ENCODE data around the gene C20orf96.
"Not testable (repeated sequence)": the region's sequence is repeated elsewhere in the genome, so short reads cannot be mapped to it uniquely, and the experiment has no call there.

Gene C20orf96, protein sequence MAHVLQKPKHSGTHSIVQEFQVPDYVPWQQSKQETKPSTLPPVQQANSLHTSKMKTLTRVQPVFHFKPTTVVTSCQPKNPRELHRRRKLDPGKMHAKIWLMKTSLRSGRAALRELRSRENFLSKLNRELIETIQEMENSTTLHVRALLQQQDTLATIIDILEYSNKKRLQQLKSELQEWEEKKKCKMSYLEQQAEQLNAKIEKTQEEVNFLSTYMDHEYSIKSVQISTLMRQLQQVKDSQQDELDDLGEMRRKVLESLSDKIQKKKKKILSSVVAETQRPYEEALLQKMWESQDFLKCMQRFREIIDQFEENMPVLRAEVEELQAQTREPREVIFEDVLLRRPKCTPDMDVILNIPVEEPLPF

DNA sequence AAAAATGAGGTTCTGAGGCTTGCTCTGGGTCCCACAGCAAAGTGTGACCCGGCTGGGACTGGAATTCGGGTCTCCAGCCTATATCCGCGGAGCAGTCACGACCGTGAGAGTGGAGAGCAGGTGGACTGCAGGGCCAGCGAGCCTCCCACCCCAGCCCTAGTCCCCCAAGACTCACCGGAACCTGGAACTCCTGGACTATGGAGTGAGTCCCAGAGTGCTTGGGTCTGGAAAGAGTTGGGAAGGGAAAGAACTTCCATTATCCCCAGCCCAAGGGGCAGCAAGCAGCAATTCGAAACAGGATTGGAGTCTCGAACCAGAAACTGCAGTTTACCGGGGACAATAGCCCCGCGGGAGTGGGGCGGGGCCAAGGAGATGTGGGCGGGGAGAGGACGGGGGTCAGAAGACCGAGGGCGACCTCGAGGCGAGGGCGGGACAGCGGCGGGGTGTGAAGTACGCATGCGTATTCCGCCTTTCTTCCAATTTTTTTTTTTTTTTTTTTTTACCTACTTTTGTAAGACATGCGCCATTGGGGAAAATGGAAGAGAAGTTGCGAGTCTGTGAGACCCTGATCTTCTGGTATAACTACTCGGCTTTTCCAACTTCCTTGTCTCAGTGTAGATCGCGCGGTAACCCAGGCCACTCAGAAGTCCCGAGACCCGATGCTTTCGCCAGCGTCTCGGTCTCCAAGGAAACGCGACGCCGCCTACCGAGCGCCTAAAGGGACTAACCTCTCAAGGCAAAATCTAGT is at the start of gene C20orf96:
Gene C20orf96 (minus strand): TSS at position 667 of the 748 bp plus-strand sequence. CDS start 140 bp downstream, at position 527.
- DNase-seq (ENCODE audit: low spot score), result peak; percentile 87

- DNase-seq (ENCODE audit: low spot score), result not testable (repeated sequence)
Observed at GRCh38 chr20:336040-336439, 45.5 kb upstream of the C20orf96 start.

- DNase-seq (ENCODE audit: low spot score), result no peak
Observed at GRCh38 chr20:334578-334977, 44.0 kb upstream of the C20orf96 start.

GRCh38 chr20:330233-331149 is 39.9 kb upstream of the C20orf96 start:
- peak; percentile 68 for DNase-seq (ENCODE audit: low spot score)

DNA sequence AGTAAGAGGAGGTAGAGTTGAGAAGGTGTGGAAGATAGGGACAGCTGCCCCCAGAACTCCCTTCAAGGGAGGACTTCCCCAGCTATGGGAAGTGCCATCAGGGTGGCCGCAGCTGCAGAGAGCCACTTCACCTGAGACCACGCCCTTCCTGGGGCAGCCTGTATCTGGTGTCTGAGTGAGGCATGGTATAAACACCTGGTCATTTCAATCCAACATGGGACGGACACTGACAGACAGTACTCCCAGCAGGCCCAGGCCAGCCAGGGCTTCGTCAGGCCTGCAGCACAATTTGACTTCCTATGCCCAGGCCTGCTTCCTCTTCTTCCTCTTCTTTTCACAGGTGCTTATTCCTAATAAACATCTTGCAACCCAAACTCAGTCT is 39.3 kb upstream of the C20orf96 start:
- no peak for DNase-seq (ENCODE audit: low spot score)

- no peak for DNase-seq (ENCODE audit: low spot score)
Observed at GRCh38 chr20:328975-329695, 38.6 kb upstream of the C20orf96 start.

GRCh38 chr20:328027-328974 is 37.8 kb upstream of the C20orf96 start:
- no peak for DNase-seq (ENCODE audit: low spot score)

DNA sequence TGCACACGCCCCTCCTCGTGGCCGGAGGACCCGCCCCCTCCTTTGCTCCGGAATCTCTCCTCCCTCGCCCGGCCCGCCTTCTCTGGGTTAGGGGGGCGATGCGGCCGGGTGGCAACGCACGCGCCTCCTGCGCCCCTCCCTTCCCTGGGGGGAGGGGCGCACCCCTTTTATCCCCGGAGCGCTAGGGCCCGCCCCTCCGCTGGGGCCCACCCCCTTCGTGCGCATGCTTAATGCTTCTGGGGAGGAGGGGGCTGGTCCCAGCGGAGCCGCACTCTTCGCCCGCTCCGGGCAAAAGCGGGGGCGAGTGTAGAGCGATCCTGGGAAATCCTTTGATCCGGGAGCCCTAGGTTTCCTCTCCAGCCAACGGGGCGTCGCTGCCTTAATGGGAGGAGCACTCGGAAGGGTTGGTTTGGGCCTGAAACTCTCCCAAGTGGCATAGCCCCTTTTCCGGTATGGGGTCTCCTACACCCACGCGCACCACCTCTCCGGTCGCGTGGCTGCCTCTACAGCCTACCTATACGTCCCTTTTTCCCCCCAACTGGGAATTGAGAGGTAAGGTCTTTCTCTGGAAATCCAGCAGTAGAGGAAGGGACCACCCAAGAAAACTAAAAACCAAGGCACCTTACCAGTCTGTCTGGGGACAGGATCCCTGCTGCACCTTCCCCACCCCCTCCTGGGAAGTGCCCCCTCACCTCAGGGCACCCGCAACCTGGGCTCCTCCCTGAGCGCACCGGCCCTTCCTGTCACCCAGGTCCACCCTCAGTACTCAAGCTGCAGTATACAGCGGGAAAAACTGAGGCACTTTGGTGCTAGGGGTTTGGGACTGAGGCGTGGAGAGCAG is 36.9 kb upstream of the C20orf96 start:
- peak; percentile 75 for DNase-seq (ENCODE audit: low spot score)

DNA sequence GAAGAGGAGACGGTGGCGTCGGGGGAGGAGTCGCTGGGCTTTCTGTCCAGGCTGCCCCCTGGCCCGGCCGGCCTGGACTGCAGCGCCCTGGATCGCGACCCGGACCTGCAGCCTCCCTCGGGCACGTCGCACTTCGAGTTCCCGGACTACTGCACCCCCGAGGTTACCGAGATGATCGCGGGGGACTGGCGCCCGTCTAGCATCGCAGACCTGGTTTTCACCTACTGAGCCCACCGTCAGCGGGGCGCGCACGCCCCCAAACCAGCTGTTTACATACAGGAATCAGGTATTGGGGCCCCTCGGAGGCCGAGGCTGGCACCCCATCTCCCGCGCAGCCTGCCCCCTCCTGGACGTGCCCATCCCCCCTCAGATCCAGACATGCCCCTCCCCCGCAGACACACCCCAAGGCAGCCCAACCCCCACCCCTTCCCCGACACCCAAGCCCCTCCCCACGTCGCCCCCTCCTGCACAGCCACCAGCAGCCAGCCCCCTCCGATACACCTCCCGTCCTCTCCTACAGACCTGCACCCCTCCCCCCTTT is 36.2 kb upstream of the C20orf96 start:
- DNase-seq (ENCODE audit: low spot score), result peak; percentile 9

- peak; percentile 31 for DNase-seq (ENCODE audit: low spot score)
Observed at GRCh38 chr20:325889-326644, 35.5 kb upstream of the C20orf96 start.

GRCh38 chr20:325045-325888 is 34.7 kb upstream of the C20orf96 start, which contains the start of gene SOX12:
Gene SOX12, plus strand, starts transcription at chr20:325552. Its CDS starts 373 bp downstream, at chr20:325925.
- DNase-seq (ENCODE audit: low spot score), result peak; percentile 95

DNA sequence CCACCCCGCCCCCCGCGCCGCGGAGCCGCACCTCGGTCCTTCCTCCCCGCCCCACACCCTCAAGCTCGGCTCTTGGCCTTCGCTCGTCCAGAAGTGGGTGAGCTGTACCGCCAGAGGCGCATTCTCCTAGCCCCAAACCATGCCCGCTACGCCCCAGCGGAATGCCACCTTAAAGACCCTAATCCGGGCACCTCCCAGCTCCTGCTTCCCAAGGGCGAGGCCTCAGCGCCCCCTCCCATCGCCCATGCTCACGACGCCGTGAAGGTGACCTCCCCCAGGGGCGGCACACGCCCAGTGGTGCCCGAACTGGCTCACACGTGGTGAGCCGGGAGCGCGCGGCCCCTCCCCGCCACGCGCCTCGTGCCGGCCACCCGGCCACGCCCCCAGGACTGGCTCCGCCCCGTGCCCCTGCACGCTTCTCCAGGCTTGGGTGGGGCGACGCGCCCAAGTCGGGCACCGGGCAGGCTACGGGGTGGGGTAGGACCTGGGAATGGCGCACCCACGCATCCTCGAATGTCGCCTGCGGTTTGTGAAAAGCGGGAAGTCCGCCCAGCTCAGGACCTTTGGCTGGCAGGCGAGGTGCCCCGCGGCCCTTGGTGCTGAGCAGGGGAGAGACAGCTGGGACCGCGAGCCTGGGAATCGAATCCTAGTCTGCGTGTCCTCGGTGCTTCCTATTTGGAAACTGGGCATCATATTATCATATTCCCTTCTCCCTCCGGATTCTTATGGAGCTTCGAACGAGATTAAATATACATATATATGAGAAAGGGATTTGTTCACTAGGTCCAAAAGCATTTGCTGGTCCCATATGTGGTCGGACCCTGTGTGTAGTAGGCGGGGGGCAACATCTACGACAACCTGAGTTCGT is 33.9 kb upstream of the C20orf96 start:
- peak; percentile 86 for DNase-seq (ENCODE audit: low spot score)

DNA sequence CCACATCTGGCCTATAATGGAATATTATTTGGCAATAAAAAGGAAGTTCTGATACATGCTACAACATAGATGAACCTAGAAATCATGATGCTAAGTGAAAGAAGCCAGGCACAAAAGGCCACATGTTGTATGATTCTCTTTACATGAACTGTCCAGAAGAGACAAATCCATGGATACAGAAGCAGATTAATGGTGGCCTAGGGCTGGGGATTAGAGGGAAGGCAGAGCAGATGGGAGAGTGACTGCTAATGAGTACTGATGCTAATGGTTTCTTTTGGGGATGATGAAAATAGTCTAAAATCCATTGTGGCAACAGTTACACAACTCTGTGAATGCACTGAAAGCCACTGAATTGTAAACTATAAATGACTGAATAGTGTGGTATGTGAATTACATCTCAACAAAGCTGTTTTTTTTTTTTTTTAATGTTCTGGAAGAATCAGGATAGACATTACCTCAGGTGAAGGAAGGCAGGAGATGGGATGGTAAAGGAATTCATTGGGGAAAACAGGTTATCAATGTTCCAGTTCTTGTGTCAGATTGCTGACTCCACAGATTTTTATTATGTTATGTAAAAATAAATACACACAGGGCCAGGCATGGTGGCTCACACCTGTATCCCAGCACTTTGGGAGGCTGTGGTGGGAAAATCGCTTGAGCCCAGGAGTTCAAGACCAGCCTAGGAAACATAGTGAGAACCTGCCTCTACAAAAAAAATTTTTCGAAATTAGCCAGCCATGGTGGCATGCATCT is 25.9 kb upstream of the C20orf96 start:
- no peak for DNase-seq (ENCODE audit: low spot score)

- DNase-seq (ENCODE audit: low spot score), result no peak
Observed at GRCh38 chr20:313948-314347, 23.4 kb upstream of the C20orf96 start.

DNA sequence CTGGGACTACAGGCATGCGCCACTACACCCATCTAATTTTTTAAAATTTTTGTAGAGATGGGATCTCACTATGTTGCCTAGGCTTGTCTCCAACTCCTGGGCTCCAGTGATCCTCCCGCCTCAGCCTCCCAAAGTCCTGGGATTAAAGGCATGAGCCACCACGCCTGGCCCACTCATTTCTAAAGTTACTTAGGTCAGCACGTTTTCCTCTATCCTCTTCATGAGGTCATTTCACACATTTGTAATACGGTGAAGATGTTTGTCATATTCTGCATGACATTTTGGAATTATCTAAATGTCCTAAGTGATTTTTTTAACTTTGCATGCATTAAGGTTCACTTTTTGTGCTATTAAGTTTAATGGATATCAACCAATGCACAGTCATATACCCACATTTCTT is 22.9 kb upstream of the C20orf96 start:
- DNase-seq (ENCODE audit: low spot score), result no peak

- no peak for DNase-seq (ENCODE audit: low spot score)
Observed at GRCh38 chr20:312866-313265, 22.3 kb upstream of the C20orf96 start.
